ENCODE results near the gene AQP1. TPM values are rescaled to one million over a fixed set of nuclear protein-coding genes. Genes with fewer than 3 reads are reported as not detected.

The AQP1 gene
- total RNA-seq, 1 donor from 2014 or later, result 2.5 TPM

DNA sequence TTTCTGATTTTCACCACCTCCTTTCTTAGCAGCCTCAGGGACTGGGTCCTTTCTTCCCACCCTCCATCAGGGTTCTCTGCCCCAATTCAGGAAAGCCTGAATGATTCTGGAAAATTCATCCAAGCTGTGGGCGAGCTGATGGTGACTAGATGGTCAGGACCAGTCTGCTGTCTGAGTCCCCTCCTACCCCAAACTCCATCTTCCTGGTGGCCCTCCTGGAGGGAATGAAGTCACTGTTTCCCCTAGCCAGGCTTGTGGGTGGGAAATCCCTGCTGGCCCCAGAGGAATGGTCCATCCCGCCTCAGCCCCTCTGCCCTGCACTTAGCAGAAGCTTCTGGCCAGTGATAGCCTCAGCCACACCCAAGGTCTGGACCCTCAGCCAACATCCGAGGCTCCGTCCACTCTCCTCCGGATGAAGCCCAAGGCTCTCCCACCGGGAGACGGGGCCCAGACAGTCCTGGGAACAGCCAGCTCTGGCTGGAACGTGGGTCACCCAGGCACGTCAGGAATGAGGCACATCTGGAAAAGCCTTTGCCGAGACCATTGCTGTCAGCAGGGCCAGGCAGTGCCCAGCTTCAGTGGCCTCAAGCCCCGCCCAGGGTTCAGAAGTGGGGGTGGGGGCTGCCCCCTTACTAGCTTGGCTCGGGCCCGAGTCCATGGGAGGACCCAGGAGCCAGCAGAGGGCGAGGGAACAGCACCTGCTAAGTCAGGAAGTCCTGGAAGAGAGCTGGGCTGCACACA, 4.0 kb upstream of the AQP1 start:
- H3K4me3 ChIP-seq (ENCODE audit: low read depth, low read length), result no peak overlapping the region
- H3K27me3 ChIP-seq (ENCODE audit: control insufficient read depth, insufficient read depth, low read length), result no peaks in the 10 kb centered on the region
- no peaks in the 10 kb centered on the region for H3K36me3 ChIP-seq (ENCODE audit: control insufficient read depth, insufficient read depth, low read length)
- DNase-seq (ENCODE audit: low read depth), result no peak
- TF ChIP-seq, protein P1, sequence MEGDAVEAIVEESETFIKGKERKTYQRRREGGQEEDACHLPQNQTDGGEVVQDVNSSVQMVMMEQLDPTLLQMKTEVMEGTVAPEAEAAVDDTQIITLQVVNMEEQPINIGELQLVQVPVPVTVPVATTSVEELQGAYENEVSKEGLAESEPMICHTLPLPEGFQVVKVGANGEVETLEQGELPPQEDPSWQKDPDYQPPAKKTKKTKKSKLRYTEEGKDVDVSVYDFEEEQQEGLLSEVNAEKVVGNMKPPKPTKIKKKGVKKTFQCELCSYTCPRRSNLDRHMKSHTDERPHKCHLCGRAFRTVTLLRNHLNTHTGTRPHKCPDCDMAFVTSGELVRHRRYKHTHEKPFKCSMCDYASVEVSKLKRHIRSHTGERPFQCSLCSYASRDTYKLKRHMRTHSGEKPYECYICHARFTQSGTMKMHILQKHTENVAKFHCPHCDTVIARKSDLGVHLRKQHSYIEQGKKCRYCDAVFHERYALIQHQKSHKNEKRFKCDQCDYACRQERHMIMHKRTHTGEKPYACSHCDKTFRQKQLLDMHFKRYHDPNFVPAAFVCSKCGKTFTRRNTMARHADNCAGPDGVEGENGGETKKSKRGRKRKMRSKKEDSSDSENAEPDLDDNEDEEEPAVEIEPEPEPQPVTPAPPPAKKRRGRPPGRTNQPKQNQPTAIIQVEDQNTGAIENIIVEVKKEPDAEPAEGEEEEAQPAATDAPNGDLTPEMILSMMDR (IDR thresholded peaks at IDR 0.05; ENCODE audit: insufficient read depth, low read length, poor library complexity, severe bottlenecking), result no peak

DNA sequence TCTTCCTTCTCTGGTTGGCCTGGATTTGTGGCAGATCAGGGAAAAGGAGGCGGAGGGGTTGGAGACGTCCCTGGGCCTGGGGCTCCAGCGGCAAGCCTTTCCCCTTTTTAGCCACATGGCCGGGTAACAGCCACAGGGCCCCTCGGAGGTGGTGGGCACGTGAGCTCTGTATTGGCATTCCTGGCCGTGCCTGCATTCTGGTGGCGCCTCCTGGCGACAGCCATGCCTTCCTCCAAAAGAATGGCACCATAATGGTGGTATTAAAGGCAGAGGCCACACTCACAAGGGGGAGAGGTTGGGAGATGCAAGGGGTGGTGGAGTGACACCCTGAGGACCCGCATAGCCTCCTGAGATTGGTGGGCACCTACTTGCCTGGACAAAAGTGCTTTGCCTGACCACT, 3.0 kb upstream of the AQP1 start:
- TF ChIP-seq, protein P1 (IDR thresholded peaks at IDR 0.05; ENCODE audit: insufficient read depth, low read length, poor library complexity, severe bottlenecking), result no peak
- DNase-seq (ENCODE audit: low read depth), result no peak
- Histone ChIP-seq H3K36me3 (ENCODE audit: control insufficient read depth, insufficient read depth, low read length) (no peaks in the 10 kb centered on the region), H3K4me3 (ENCODE audit: low read depth, low read length) (no peak overlapping the region), H3K27me3 (ENCODE audit: control insufficient read depth, insufficient read depth, low read length) (no peaks in the 10 kb centered on the region)

DNA sequence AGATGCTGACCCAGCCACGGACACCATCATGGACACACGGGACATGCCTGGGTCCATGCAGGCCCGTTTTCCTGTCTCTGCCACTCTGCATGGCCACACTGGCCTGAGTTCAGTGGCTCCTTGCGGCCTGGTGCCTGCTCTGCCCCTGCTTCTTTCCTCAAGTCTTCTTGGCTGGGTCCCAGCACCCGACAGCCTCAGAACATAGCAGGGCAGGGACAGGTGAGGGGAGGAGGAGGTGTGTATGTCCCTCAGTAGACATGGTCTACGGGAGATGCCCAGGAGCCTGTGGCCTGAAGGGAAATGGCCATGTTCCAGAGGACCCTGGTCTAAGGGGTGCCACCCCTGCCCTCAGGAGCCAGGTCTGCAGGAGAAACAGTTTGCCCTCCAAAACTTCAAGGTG, 2.2 kb upstream of the AQP1 start:
- TF ChIP-seq, protein P1 (IDR thresholded peaks at IDR 0.05; ENCODE audit: insufficient read depth, low read length, poor library complexity, severe bottlenecking), result no peak
- H3K4me3 ChIP-seq (ENCODE audit: low read depth, low read length), result no peak overlapping the region

DNA sequence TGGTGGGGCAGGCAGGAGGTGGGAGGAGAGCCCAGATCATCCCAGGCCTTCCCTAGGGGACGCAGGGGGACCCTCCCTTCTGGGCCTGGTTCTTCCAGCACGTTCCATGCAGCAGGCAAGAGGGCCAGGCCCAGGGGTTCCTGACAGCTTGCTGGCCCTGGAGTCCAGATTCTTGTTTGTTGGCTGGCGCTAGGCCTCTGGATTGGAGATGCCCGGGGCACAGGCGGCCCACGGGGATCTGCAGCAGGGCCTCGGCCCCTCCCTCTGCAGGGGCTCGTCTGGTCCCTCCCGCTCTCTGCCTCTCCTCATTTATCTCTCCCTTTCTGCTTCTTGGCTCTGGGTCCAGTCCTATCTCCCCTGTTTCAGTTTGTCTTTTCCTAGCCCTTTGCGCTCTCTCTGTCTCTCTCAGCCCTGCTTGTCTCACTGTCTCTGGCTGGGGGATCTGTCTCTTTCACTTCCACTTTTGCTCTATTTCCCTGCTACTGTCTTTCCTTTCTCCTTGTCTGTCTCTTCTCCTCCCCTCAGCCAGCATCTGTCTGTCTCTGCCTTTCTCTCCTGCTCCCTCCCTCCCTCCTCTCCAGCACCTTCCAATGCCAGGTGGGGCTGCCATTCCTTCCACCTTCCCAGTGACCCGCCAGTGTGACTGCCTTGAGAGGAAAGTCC, 1.1 kb upstream of the AQP1 start:
- no peaks in the 10 kb centered on the region for H3K27me3 ChIP-seq (ENCODE audit: control insufficient read depth, insufficient read depth, low read length)
- no peaks in the 10 kb centered on the region for H3K36me3 ChIP-seq (ENCODE audit: control insufficient read depth, insufficient read depth, low read length)
- TF ChIP-seq, protein P1 (IDR thresholded peaks at IDR 0.05; ENCODE audit: insufficient read depth, low read length, poor library complexity, severe bottlenecking), result no peak
- no peak for DNase-seq (ENCODE audit: low read depth)
- no peak overlapping the region for H3K4me3 ChIP-seq (ENCODE audit: low read depth, low read length)

More for the DNA sequence above, 2.2 kb upstream of the AQP1 start:
- no peaks in the 10 kb centered on the region for H3K27me3 ChIP-seq (ENCODE audit: control insufficient read depth, insufficient read depth, low read length)
- no peaks in the 10 kb centered on the region for H3K36me3 ChIP-seq (ENCODE audit: control insufficient read depth, insufficient read depth, low read length)
- no peak for DNase-seq (ENCODE audit: low read depth)

DNA sequence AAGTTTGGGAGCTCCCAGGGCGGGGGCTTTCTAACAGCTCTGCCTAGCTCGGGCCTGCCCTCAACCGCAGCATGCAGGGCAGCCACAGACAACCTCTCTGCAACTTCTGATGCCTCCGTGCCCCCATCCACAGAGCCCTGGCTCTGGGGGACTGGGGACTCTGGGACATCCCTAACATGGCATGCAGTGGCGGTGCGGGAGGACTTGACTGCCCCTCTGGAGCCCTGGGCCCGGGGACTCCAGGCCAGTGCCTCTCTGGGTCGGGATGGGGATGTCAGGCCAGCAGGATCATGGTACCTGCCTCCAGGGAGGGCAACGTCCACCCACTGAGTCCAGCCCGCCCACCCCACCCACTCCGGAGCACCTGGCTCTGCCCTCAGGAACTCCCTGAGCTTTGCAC, 520 bp upstream of the AQP1 start:
- Histone ChIP-seq H3K27me3 (ENCODE audit: control insufficient read depth, insufficient read depth, low read length) (no peaks in the 10 kb centered on the region), H3K4me3 (ENCODE audit: low read depth, low read length) (no peak overlapping the region), H3K36me3 (ENCODE audit: control insufficient read depth, insufficient read depth, low read length) (no peaks in the 10 kb centered on the region)
- no peak for DNase-seq (ENCODE audit: low read depth)
- TF ChIP-seq, protein P1 (IDR thresholded peaks at IDR 0.05; ENCODE audit: insufficient read depth, low read length, poor library complexity, severe bottlenecking), result no peak

Measured in kidney epithelial cell (primary cell).